ENCODE measurements around the gene LDLRAD1. TPM values are rescaled to one million over a fixed set of nuclear protein-coding genes. Genes with fewer than 3 reads are reported as not detected.

Gene LDLRAD1
- total and polyA plus RNA-seq, 2 experiments from 2014 or later: not detected

- no peaks in the 10 kb centered on the region for H3K9me3 Mint-ChIP-seq
- H2AFZ ChIP-seq: no peak overlapping the region; the same call in 1 of the 2 replicates
- no peak overlapping the region for H3K4me3 Mint-ChIP-seq
- no peak overlapping the region for H3K4me2 ChIP-seq
- no peaks in the 10 kb centered on the region for H3K27me3 ChIP-seq (ENCODE audit: insufficient read depth)
- H3K36me3 ChIP-seq (ENCODE audit: insufficient read depth): no peaks in the 10 kb centered on the region
- no peaks in the 10 kb centered on the region for H3K4me1 ChIP-seq (ENCODE audit: insufficient read depth)
- H3F3A ChIP-seq (replicated peaks; ENCODE audit: low read depth): no peaks in the 10 kb centered on the region
- DNase-seq (ENCODE audit: low spot score) (peak; percentile 19), ATAC-seq (no peak)
- peaks cover 8% of the 10 kb centered on the region for H3K4me1 Mint-ChIP-seq
- no peak overlapping the region for H3K4me3 ChIP-seq
- H3K27me3 Mint-ChIP-seq (ENCODE audit: insufficient read depth, low read depth, poor library complexity): peaks cover 11% of the 10 kb centered on the region
- no peak overlapping the region for H3K27ac Mint-ChIP-seq
- TF ChIP-seq STAT1 (IDR thresholded peaks at IDR 0.05; ENCODE audit: unreplicated experiment) (no peak), ETS1 (IDR thresholded peaks at IDR 0.05) (no peak), REST (IDR thresholded peaks at IDR 0.05; ENCODE audit: unreplicated experiment) (no peak), CTCF (conservative IDR thresholded peaks at IDR 0.05; ENCODE audit: low read depth in 2 of 2) (no peak), ZNF331 (CRISPR knock-in tag; IDR thresholded peaks at IDR 0.05; ENCODE audit: low read depth) (no peak), NANOG (IDR thresholded peaks at IDR 0.05; ENCODE audit: borderline replicate concordance) (no peak), CREB1 (CRISPR knock-in tag; IDR thresholded peaks at IDR 0.05; ENCODE audit: low read depth) (no peak), ZNF462 (CRISPR knock-in tag; IDR thresholded peaks at IDR 0.05) (no peak), EZH2phosphoT487 (IDR thresholded peaks at IDR 0.05; ENCODE audit: unreplicated experiment) (no peak)
- H4K20me1 ChIP-seq (replicated peaks; ENCODE audit: insufficient read depth): no peaks in the 10 kb centered on the region
- no peak overlapping the region for H3K27ac ChIP-seq (ENCODE audit: low read depth)
- no peaks in the 10 kb centered on the region for H3K79me2 ChIP-seq (replicated peaks; ENCODE audit: insufficient read depth)
- no peaks in the 10 kb centered on the region for H3K36me3 Mint-ChIP-seq (ENCODE audit: low read depth)
- H3K9me2 ChIP-seq (ENCODE audit: insufficient read depth): no peaks in the 10 kb centered on the region; the same call in 1 of the 2 replicates
Observed at GRCh38 chr1:54013393-54014008, 4.5 kb downstream of the LDLRAD1 start.
